ENCODE measurements around the gene RTL5.

The RTL5 gene

DNA sequence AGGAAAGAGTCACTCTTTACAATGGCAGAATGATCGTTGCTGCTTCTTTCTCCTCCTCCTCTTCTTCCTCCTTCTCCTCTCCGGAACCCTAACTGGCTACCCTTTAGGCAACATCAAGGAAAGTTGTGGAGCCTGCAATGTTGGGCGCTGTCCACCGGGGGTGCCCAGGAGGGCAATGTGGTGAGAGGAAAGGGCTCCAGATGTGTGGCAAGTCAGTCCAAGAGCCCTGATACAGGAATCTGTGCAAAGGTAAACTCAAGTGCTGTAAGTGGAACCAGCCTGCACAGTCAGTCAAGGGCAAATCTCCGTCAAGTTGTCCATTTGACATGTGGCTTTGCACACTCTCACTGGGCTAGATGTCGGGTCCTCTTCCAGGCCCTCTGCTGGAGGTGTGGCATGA, 2.8 kb downstream of the RTL5 start:
- peak in 2 of 6 experiments; percentile 14 to 16 for DNase-seq

DNA sequence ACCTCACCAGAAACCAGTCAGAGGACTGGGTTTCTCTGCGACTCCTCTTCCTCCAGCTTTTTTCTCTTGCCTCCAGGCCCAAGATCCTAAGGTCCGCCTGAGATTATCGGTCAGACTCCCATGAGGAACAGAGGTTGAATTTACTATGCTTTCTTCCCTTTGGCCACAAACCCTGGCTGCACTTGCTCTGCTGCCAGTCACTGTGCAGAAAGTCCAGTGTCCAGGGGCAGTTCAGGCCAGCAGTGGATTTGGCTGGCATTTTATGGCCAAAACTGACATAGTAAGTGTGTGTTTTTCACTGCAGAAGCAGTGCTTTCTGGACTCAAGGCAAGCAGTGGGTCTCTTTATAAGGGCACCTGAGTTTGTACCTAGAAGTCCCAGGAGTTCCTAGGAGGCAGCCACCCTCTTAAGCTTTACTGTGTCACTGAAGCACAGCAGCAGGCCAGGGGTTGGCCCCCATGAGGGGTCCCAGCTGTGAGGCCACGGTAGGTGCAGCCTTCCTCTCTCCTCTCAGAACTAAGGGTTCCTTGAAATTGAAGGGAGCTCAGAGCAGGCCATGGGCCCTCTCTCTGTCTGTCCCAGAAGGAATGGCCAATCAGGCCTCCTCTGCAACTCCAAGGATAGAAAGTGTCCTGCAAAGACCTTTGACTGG, 3.4 kb downstream of the RTL5 start:
- DNase-seq, result no peak

DNA sequence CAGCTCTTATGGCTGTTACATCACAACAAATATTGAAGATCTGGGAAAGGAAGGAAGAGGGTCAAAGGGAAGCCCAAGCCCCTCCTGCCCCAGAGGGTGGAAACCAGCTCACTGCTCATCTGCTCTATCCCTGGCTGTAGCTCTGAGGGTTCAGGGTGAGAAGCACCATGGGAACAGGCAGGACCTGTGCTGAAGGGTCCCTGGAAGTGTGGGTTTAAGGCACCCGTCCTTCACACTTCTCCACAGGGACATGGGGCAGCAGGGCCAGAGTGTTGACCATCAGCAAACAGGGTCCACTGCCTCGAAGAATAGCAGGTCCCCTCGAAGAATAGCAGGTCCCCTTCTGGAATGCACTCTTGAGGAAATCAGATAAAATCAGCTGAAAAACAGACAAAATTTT, 4.4 kb downstream of the RTL5 start:
- no peak for DNase-seq

DNA sequence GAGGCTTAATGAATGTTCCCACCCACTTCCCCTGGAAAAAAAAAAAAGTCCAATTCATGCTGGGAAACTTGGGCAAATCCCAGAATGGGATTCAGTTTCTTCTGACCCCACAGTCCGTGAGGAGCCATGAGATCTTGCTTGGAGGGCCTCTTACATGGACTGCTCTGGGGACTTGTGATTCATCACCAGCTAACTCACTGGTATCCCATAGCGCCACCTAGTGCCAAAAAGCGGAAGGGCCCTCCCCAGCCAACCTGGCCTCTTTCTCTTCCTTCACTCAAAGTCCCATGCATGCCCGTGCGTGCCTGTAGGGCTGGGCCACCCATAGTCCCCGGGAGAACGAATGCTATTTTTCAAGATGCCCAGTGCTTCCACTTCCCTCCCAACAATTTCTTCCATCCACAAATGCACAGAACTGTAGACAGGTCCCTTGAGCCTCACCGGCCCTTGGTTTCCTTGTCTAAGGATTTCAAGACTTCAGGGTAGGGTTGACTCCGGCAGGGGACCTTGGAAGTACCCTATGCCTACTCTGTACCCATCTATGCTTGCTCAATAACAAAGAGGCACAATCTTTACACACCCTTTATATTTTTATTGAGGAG, 5.1 kb downstream of the RTL5 start:
- peak; percentile 30 to 83 (median 64) for DNase-seq

GRCh38 chrX:72126048-72126415, 5.7 kb downstream of the RTL5 start:
- DNase-seq, result no peak

- no peak for DNase-seq
Measured at GRCh38 chrX:72125331-72126047, 6.2 kb downstream of the RTL5 start.

- DNase-seq, result no peak
Measured at GRCh38 chrX:72124540-72125201, 7.0 kb downstream of the RTL5 start.

GRCh38 chrX:72123471-72124185, 8.1 kb downstream of the RTL5 start:
- no peak for DNase-seq

DNA sequence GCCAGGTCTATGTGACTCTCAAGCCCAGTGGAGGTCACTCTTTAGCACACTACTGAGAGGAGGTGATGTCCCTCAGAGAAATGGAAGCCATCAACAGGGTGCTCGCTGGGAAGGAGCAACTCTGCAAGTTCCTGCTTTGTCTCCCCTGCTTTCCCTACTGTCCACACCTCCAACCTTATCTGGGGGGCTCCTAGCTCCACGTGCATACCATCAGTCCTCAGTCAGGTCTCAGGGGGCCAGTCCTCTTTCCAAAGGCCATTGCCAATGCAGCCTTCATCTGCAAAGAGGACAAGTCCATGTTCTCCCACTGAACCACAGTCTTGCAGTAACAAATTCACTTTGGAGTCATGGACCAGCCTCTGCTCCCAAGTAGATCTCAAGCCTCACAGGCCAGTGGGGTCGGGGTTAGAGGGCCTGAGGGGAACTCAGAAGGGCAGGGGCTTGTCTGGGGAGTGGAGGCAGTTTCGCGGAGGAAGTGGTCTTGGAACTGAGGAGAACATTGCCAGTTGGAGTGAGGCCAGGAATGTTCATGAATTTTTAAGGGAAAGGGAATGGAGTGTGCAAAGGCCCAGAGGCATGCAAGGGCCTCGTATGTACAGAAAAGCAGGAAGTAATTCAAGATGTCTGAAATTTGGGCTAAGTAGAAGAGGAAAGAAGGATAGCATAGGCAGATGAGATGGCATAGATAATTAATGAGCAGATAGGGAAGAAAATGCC, 8.9 kb downstream of the RTL5 start:
- DNase-seq, result no peak

DNA sequence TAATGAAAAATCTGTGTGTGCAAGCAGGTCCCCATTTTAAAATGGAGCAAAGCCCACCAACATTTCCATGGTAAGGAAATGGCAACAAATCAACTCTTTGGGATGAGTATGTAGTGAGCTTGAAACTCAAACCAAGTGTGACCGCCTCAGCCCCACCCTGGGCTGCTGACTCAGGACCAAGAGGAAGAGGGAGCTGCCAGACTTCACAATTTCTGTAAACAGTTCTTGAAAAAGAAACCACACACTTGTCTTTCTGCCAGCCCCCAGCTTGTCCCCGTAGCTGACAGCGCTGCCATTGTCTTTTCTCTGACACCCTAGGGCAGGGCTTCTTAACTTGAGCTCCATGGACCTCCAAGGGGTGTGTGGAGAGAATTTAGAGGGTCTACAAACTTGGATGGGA, 10.3 kb downstream of the RTL5 start:
- no peak for DNase-seq

- DNase-seq, result no peak
Measured at GRCh38 chrX:72120837-72121236, 10.9 kb downstream of the RTL5 start.

DNA sequence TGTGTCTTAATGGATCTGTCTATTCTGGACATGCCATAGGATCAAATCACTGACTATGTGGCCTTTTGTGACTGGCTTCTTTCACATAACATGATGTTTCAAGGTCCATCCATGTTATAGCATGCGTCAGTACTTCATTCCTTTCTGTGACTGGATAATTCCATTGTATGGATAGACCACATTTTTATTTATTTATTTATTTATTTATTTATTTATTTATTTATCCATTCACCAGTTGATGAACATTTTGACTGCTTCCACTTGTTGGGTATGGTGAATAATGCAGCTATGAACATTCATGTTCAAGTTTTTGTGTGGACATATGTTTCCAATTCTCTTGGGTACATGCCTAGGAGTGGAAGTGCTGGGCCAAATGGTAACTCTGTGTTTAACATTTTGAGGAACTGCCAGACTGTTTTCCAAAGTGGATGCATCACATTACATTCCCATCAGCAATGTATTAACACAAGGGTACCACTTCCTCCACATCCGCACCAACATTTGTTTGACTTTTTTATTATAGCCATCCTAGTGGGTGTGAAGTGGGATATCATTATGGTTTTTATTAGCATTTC, 14.0 kb downstream of the RTL5 start:
- DNase-seq, result no peak

GRCh38 chrX:72115380-72115779, 16.3 kb downstream of the RTL5 start:
- no peak for DNase-seq

DNA sequence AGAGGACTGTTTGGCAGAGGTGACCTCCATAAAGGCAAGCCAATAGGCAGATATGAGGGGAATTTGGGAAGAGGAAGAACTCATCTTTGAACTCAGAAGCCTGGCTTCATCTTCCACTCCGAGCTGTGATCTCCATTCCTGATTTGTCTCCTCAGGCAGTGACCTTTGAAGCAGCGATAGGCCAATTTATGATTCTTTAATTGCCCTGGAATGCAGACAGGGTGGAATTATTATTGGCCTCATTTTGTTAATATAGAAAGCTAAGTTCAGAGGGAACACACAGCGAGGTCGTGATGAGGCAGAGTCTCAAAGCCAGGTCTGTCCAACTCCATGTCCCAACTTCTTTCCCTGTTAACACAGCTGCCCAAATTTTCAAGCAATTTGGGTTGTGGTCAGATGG, 16.9 kb downstream of the RTL5 start:
- no peak for DNase-seq

GRCh38 chrX:72114306-72114705, 17.4 kb downstream of the RTL5 start:
- DNase-seq, result no peak

GRCh38 chrX:72113461-72113860, 18.3 kb downstream of the RTL5 start:
- no peak for DNase-seq

- no peak for DNase-seq
Measured at GRCh38 chrX:72110876-72111708, 20.6 kb downstream of the RTL5 start.

DNA sequence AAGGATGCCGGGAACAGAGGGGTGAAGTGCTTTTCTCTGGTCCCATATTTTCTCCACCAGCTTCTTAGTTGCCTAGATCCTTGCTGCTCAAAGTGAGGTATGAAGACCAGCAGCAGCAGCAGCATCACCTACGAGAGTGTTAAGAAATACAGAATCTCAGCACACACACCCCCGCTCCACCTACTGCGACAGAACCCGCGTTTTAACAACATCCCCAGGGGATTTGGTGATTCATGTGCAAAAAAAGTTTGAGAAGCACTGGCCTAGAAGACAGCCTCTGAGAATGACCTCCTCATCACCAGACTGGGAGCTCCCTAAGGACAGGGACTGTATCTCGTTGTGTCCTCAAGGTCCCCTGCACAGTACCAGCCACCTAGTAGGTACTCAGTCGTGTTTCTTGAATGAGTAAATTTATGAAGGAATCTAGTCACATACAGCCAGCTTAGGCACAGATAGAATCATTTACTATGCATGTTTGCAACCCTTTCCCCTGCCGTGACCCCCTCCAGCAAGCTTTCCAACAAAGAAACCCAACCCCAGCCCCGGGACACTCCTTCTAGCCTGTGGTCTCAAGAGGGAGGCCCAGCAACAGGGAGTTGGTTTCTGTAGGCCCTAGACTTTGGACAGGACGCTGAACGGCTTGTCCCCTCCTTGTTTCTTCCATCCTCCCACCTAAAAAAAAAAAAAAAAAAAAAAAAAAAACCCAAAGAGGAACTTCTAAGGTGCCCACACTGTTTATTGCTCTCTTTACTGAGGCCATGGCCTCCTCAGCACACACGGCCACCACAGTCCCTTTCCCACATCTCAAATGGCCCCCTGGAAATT, 21.5 kb downstream of the RTL5 start:
- no peak for DNase-seq

GRCh38 chrX:72108666-72109065, 23.0 kb downstream of the RTL5 start:
- DNase-seq, result no peak
